Epithelial cell of proximal tubule (primary cell): ENCODE data around the gene EZH2. TPM values are rescaled to one million over a fixed set of nuclear protein-coding genes. Genes with fewer than 3 reads are reported as not detected.

Source experiments
- DNase-seq: peaks from one replicate; pipeline ENCODE4 v3.0.0-alpha.2; 2011; ENCODE audit warnings: low read depth
- H3K4me3 ChIP-seq: 2 replicates; pipeline ENCODE4 v1.5.1; 2011; ENCODE audit warnings: low read depth, mild to moderate bottlenecking, low read length
- CTCF ChIP-seq: conservative IDR thresholded peaks from 2 replicates; pipeline ENCODE4 v1.5.1; 2012; ENCODE audit warnings: low read depth, mild to moderate bottlenecking, low read length
- total RNA-seq: library from RNA; depleted of rRNA; stranded (reverse); fragments of >200 nt; gene quantifications from 2 replicates; pipeline ENCODE4 v1.2.3, GENCODE V29; 2015

The EZH2 gene
- total RNA-seq, 1 donor from 2014 or later = 24.9 TPM

DNA sequence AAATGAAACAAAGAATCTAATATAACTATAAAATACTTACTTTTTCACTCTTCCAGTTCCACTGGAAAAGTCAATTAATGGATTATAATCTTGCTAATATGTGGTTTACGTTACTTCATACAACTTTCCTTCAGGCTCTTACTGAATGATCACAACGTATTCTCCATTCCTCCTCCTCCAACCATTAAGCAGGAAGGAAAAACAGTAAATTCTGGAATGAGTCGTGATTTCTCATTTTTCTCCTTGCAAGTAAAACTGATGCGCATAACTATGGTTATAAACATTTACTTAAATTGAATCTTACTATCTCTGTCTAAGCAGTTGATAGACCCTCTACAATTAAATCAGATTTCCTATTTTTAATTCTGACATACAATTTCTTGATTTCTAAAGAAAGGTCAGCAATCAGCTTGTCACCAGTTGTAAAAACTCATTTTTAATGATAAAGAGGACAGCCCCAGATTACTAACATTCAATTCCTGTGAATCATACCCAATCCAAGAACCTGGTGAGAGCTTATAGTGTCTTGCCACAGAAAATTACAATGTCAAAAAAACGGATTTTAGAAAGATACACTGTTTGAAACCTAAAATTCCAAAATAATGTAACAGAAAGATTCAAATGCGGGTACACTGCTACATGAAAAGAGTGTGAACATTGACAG is 64.3 kb downstream of the EZH2 start:
- DNase-seq = no peak
- H3K4me3 ChIP-seq = no peak overlapping the region
- TF ChIP-seq CTCF = no peak

DNA sequence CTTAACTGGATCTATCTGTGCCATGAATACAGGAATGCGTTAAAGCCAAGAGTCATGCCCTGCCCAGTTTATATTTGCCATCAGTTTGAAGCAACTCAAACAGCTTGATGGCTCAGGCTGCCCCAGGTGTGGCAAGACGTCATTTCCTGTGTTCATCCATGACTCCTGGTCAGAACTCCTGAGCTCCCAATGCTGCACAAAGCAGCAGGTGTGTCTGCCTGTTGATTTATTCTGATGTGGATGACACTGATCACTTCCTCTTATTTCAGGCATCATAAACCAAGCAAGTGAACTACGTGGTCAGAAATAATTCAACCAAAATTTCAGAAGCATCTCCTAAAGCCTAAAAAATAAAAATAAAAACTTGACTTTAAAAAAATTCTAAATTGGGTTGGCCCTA is 68.5 kb downstream of the EZH2 start:
- no peak for DNase-seq
- TF ChIP-seq CTCF = no peak
- H3K4me3 ChIP-seq = no peak overlapping the region

DNA sequence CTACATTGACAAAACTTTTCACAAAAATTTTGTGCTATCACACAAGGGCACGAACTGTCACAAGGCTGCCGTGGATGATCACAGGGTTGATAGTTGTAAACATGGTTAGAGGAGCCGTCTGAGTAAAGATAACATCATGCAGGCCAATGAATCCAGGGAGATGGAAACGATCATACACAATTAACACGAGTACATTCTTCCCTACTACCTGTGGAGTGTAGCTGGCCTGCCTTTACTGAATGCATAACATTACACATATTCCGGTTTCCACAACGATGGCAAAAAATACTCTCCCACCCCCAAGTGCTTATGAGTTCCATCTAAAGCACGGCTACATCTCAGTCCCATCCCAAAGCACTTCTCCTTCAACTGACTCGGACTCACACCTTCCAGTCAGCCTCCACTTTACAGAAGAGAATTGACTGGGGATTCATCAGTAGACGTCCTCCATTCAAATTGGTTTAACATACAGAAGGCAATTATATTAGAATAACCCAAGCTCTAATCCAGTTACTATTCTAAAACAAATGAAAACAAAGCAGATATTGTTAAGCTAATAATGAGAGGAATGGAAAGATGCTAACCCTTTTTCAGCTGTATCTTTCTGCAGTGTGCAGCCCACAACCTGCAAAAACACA is 69.0 kb downstream of the EZH2 start:
- H3K4me3 ChIP-seq = no peak overlapping the region
- no peak for TF ChIP-seq CTCF
- no peak for DNase-seq

DNA sequence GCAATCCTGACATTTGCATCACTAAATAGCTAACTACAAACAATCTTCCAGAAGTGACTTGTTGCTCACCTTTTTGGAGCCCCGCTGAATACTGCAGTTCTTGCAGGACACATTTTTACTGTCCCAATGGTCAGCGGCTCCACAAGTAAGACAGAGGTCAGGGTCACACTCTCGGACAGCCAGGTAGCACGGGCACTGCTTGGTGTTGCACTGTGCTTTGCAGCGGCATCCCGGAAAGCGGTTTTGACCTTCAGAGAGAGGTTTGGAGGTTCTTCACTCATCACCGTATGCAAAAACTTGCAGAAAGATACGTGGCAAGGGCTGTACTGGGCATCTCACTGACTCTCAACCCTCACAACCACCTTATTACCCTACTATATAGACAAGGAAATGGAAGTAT is 70.2 kb downstream of the EZH2 start:
- no peak for DNase-seq
- no peak overlapping the region for H3K4me3 ChIP-seq
- TF ChIP-seq CTCF = no peak

GRCh38 chr7:148811892-148812291 is 72.2 kb downstream of the EZH2 start:
- DNase-seq = no peak
- no peak overlapping the region for H3K4me3 ChIP-seq
- TF ChIP-seq CTCF = no peak

DNA sequence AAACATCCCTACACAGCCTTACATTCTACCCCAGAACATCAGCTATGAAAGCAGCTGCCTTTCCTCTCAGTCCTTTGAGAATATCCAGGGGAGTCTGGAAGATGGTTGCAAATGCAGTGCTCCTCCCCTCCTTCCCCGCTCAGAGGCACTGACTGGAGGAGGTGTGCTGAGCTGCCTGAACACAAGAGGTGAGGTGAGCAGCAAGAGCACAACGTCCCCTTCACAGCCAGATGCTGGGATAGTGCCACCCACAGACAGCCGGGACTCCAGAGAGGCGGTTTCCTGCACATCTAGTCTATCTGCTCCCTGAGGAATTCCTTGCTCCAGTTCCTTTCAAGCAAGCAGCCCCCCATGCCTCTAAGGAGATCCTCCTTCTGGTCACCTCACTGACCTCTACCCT is 74.2 kb downstream of the EZH2 start:
- TF ChIP-seq CTCF = no peak
- DNase-seq = no peak
- no peak overlapping the region for H3K4me3 ChIP-seq

- no peak overlapping the region for H3K4me3 ChIP-seq
- no peak for DNase-seq
- TF ChIP-seq CTCF = no peak
These were observed 76.7 kb downstream of the EZH2 start for GRCh38 chr7:148807436-148807835.
